NCI-H526 (cell line): ENCODE data around the gene CUX1.
"Not testable (repeated sequence)": the region's sequence is repeated elsewhere in the genome, so short reads cannot be mapped to it uniquely, and the experiment has no call there.

Experiments used
- DNase-seq, 2 experiments: peaks; one replicate each; lab custom pipeline; 2025; lab: John Stamatoyannopoulos, UW

The CUX1 gene

DNA sequence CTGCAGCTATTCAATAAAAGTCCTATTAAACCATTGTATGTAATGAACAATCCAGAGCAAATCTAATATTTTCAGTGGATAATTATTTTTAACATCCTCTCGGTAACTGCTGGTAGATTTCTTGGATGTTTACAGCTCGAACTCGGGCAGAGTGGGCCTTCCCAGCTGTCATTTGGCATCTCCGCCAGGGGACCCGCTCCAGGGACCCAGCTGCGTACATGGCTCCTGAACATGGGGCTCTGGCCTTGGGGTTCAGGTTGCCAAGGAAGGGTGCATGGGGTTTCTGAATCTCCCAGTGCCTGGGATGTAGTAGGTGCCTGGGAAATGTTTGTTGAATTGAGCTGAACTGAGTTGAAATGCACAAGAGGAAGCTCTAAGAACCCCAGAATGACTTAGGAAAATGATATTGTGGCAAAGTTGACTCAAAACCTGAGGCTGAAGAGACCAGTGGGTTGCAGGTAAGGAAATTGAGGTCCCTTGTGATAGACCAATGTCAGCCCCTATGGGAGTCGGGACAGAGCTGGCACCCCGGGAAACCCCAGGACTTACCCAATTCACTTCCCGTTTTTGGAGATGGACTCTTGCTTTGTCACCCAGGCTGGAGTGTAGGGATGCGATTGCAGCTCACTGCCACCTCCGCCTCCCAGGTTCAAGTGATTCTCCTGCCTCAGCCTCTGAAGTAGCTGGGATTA, 228.4 kb downstream of the CUX1 start:
- DNase-seq = no peak

DNA sequence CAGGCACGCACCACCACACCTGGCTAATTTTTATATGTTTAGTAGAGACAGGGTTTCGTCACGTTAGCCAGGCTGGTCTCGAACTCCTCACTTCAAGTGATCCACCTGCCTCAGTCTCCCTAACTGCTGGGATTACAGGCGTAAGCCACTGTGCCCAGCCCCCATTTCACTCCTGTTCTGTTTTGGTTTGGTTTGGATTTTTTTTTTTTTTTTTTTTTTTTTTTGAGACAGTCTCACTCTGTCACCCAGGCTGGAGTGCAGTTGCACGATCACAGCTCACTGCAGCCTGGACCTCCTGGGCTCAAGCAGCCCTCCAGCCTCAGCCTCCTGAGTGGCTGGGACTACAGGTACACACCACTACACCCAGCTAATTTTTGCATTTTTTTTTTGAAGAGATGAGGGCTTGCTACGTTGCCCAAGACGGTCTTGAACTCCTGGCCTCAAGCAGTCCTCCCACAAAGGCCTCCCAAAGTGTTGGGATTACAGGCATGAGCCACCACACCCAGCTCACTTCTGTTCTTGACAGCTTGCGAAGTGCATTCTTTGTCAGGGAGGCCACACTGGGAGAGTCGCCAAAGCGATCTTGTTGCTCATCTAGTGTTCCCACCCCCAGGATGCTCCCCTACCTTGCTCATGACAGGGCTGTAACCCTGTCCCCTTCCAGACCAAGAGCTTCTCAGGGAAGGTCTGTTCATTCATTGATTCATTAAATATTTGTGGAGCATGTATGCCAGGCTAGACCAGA, 229.1 kb downstream of the CUX1 start:
- DNase-seq = no peak

GRCh38 chr7:102047167-102047566, 229.7 kb downstream of the CUX1 start:
- no peak for DNase-seq

DNA sequence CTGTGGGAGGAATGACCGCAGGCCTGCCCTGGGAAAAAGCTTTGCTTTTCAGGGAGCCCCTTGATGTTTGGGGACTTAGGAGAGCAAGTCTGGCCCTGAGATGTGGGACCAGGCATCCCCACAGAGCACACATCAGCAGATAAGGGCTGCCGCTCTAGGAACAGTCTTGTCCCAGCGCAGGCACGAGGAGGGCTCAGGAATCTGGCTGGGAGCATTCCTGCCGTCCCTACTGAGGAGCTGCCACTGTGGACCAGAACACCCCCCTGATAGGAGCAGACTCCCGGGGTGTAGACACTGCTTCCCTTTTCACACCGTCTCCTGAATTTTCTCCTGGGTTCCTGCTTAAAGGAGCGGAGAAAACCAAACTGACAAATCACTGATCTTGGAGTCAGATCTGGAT, 232.3 kb downstream of the CUX1 start:
- no peak for DNase-seq

GRCh38 chr7:102050864-102051460, 233.5 kb downstream of the CUX1 start:
- no peak for DNase-seq

DNA sequence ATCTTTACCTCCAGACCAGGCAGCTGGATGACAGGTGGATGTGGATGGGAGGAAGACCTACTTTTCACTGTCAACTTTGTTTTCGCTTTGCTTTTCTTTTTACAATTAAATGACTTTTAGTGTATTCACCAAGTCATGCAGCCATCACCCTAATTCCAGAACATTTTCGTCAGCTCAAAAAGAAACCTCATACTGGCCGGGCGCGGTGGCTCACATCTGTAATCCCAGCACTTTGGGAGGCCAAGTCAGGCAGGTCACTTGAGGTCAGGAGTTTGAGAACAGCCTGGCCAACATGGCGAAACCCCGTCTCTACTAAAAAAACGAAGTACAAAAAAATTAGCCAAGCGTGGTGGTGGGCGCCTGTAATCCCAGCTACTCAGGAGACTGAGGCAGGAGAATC, 234.3 kb downstream of the CUX1 start:
- not testable (repeated sequence) for DNase-seq

- DNase-seq = no peak
These were observed 236.7 kb downstream of the CUX1 start for GRCh38 chr7:102054158-102054557.

- DNase-seq = no peak
These were observed 238.0 kb downstream of the CUX1 start for GRCh38 chr7:102055181-102055976.

- DNase-seq = no peak
These were observed 242.1 kb downstream of the CUX1 start for GRCh38 chr7:102059524-102059923.

- no peak for DNase-seq
These were observed 244.0 kb downstream of the CUX1 start for GRCh38 chr7:102061354-102061945.

DNA sequence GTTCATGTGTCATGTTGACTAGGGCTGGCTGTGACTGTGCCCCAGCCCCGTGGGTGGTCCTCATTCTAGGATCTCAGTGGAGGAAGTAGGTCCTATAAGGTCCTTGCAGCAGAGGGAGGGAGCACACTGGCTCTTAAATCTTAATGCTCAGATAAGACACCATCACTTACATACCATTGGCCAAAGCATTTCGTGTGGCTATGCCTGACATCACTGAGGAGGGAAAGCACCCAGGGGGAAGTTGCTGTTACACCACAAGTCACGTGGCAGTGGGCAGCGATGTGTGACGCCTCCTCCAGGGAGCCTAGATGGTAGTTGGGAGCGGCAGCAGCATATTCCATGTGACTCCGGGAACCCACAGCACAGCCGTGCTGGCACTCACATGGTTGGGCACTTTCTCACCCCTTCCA, 244.6 kb downstream of the CUX1 start:
- DNase-seq = peak in 1 of 2 experiments; percentile 45

- DNase-seq = peak in 1 of 2 experiments; percentile 17
These were observed 246.3 kb downstream of the CUX1 start for GRCh38 chr7:102063690-102064180.

DNA sequence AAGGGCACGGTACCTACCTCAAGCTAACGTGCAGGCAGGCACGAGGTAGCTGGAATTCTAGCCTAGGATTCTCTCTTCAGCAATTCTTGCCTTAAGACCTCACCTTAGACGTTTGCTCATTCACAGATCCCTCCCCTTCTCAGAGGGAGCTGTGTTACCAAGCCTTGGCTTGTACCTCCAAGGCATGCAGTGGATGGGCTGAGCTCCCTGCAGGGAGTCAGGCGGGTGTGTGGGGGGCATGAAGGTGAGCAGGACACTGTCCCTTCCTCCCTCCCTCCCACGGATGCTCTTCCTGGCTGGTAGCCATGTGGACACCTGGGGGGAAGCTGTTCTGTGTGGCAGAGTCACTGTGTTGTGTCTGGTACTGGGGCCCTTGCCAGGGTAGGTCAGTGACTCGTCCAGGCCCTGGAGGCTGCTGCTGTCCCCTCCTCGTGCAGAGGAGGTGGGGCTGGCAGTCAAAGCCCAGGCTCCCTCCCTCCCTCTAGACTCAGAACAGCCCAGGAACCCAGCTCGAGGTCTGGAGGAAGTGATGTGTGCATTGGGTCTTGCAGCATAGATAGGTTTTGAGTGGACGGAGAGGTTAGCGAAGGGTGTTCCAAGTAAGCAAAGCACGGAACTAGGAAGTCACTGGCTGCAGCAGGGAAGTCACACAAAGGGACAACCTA, 247.1 kb downstream of the CUX1 start:
- no peak for DNase-seq

GRCh38 chr7:102065226-102065625, 247.8 kb downstream of the CUX1 start:
- DNase-seq = peak in 1 of 2 experiments; percentile 26

- no peak for DNase-seq
These were observed 249.1 kb downstream of the CUX1 start for GRCh38 chr7:102066476-102066875.

DNA sequence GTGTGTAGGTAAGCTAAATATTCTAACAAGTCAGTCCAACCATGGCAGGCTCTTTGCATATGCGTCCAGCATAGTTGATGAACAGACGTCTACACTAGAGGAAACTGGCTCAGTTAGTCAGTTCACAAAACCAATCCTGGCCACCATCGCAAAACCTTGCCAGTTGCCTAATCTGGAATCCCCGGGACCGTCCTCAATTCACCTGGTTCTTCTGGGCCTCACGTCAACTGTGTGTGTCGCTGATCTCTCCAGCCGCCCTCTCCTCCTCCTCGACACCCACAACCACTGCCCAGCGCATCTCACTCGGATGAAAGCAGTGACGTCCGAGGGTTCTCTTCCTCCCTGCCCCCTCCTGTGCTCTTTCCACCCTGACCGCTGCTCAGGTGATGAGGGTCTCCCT, 251.4 kb downstream of the CUX1 start:
- DNase-seq = peak; percentile 60 to 79

DNA sequence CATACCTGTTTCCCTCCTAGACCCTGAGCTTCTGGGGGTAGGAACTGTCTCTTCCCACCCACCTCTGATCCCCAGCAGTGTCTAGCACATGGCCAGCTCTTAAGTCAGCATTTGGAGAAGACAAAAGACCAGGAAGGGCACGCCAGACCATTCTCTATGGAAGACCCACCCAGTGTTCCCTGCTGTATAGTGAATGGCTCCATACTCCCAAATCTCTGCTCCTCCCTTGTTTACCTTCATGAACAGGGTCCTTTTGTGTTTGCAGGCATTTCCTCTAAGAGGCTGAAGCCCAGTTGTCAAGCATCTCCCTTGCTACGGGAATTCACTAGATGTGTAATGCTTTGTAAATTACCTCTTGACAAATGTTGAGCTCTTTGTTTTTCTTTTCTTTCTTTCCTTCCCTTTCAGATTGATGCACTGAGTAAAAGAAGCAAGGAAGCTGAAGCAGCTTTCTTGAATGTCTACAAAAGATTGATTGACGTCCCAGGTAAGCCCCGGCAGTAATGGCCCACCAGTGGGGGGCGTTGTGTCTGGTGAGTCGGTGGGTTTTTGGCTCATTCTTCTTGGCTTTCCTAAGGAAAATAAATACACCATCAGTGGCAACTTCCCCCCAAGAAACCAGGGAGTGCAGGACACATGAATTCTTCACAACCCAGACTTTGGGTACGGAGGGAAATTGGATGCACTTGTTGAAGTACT, 252.7 kb downstream of the CUX1 start:
- no peak for DNase-seq

DNA sequence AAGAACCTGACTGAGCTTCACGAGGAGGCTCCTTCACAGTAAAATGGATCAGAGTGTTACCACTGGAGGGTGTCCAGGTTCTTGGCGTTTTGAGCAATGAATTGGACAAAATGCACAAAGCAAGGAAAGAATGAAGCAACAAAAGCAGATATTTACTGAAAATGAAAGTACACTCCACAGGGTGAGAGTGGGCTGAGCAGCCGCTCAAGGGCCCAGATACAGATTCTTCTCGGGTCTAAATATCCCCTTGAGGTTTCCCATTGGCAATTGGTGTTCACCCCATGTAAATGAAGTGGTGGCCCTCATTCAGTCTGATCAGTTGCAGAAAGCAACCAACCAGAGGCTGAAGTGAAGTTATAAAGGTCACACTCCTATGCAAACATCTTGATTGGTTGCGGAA, 254.6 kb downstream of the CUX1 start:
- no peak for DNase-seq

DNA sequence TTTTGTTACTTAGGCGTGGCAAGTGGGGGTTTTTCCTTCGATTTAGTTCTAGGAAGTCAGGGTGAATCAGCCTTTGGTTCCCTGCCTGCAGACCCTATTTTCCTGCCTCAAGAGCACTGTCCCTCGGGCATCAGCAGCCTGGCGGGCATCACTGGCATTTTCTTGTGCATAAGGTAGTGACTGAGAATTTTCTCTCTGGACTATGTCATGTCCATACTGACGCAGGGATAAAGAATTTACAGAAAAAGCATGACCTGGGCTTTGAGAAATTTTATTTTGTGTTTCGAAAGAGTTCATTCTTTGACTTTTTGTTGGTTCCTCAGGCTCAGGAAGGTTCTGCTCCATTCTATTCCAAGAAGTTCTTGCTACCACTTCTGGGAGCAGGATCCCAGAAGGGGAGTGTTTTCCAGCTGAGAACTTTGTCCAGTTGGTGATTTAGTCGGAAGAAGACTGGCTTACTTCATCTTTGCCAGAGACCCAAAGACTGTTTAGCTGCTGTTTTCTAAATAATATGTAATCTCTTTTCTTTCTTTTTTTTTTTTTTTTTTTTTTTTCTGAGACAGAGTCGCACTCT, 255.3 kb downstream of the CUX1 start:
- no peak for DNase-seq
